ENCODE results near the gene MFNG.

DNA sequence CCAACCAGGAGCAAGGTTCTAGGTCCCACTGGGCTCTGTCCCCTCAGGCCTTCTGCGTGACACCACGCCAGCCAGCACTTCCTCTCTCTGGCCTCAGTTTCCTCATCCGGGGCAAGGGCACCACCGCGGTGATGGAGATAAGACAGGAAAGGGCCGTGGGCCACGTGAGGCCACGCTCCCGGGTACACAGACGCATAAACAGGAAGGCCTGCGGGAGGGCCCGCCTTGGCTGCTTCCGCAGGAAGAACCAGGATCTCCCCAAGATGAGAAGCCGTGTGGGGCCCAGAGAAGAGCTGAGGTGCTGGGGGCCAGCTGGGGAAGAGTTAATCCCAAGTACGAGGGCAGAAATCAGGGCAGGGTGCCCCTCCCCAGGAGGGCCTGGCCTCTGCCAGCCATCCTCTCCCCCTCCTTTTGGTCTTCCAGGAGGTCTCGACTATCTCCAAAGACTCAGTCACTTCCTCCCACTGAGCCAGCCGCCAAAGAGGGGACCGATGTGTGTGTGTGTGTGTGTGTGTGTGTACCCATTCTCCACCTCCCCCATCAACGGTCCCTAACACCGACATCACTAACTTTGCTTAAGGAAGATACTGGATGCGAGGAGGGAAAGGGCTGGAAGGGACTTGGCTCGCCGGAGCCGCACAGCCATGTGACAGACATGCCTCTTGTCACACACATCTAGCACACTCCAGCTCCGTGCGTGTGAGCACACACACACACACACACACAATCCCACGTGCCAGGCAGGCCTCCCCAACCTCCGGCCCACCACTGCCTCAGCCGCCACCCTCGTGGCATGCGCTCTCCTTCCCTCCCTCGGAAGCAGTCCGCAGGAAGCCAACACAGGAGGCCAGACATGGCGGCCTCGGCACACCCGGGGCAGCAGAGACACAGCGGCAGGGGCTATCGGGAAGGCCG lies 1.4 kb downstream of the MFNG start:
- TF ChIP-seq, protein P1, sequence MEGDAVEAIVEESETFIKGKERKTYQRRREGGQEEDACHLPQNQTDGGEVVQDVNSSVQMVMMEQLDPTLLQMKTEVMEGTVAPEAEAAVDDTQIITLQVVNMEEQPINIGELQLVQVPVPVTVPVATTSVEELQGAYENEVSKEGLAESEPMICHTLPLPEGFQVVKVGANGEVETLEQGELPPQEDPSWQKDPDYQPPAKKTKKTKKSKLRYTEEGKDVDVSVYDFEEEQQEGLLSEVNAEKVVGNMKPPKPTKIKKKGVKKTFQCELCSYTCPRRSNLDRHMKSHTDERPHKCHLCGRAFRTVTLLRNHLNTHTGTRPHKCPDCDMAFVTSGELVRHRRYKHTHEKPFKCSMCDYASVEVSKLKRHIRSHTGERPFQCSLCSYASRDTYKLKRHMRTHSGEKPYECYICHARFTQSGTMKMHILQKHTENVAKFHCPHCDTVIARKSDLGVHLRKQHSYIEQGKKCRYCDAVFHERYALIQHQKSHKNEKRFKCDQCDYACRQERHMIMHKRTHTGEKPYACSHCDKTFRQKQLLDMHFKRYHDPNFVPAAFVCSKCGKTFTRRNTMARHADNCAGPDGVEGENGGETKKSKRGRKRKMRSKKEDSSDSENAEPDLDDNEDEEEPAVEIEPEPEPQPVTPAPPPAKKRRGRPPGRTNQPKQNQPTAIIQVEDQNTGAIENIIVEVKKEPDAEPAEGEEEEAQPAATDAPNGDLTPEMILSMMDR (IDR thresholded peaks at IDR 0.05): no peak
- TF ChIP-seq ZFX (IDR thresholded peaks at IDR 0.05; ENCODE audit: borderline replicate concordance): no peak

Measured in 22Rv1 (cell line).